DMS114 treated with DMSO at 0.1 percent for 48 hours (cell line): ENCODE results near the gene GNA12.

Experiments used
- DNase-seq: peaks from one replicate; lab custom pipeline; 2025; ENCODE audit not compliant: unreplicated experiment; lab: John Stamatoyannopoulos, UW

GNA12 gene

GRCh38 chr7:2844153-2845033 lies at the start of gene GNA12:
Gene GNA12, minus strand, starts transcription at chr7:2844308. Its CDS starts 147 bp downstream, at chr7:2844161.
- peak; percentile 97 for DNase-seq

- no peak for DNase-seq
These were observed 49.3 kb upstream of the GNA12 start for GRCh38 chr7:2893411-2893861.

GRCh38 chr7:2892549-2892948 lies 48.4 kb upstream of the GNA12 start:
- no peak for DNase-seq

GRCh38 chr7:2887816-2888215 lies 43.7 kb upstream of the GNA12 start:
- no peak for DNase-seq

- DNase-seq: peak; percentile 70
These were observed 42.8 kb upstream of the GNA12 start for GRCh38 chr7:2886900-2887299.

GRCh38 chr7:2886391-2886790 lies 42.3 kb upstream of the GNA12 start:
- no peak for DNase-seq

- no peak for DNase-seq
These were observed 40.1 kb upstream of the GNA12 start for GRCh38 chr7:2884161-2884560.

- no peak for DNase-seq
These were observed 39.0 kb upstream of the GNA12 start for GRCh38 chr7:2883101-2883500.

- no peak for DNase-seq
These were observed 38.0 kb upstream of the GNA12 start for GRCh38 chr7:2882111-2882510.

GRCh38 chr7:2880874-2881533 lies 36.9 kb upstream of the GNA12 start:
- no peak for DNase-seq

GRCh38 chr7:2880051-2880450 lies 35.9 kb upstream of the GNA12 start:
- DNase-seq: no peak

GRCh38 chr7:2879354-2879753 lies 35.2 kb upstream of the GNA12 start:
- DNase-seq: no peak

- no peak for DNase-seq
These were observed 34.2 kb upstream of the GNA12 start for GRCh38 chr7:2878306-2878705.

- no peak for DNase-seq
These were observed 32.1 kb upstream of the GNA12 start for GRCh38 chr7:2876031-2876731.

- DNase-seq: no peak
These were observed 29.8 kb upstream of the GNA12 start for GRCh38 chr7:2873686-2874551.

GRCh38 chr7:2873146-2873545 lies 29.0 kb upstream of the GNA12 start:
- no peak for DNase-seq

GRCh38 chr7:2872296-2872874 lies 28.3 kb upstream of the GNA12 start:
- no peak for DNase-seq

- no peak for DNase-seq
These were observed 26.4 kb upstream of the GNA12 start for GRCh38 chr7:2870471-2870931.

GRCh38 chr7:2869981-2870380 lies 25.9 kb upstream of the GNA12 start:
- DNase-seq: no peak

GRCh38 chr7:2866601-2867000 lies 22.5 kb upstream of the GNA12 start:
- DNase-seq: no peak
